Medulla oblongata (tissue), 1 donor: ENCODE results near the gene CAPN12.
"Not testable (repeated sequence)": the region's sequence is repeated elsewhere in the genome, so short reads cannot be mapped to it uniquely, and the experiment has no call there.

Source experiments
- DNase-seq: peaks from one replicate; pipeline ENCODE4 v3.0.0-alpha.2; 2015; ENCODE audit errors: extremely low spot score

The CAPN12 gene

DNA sequence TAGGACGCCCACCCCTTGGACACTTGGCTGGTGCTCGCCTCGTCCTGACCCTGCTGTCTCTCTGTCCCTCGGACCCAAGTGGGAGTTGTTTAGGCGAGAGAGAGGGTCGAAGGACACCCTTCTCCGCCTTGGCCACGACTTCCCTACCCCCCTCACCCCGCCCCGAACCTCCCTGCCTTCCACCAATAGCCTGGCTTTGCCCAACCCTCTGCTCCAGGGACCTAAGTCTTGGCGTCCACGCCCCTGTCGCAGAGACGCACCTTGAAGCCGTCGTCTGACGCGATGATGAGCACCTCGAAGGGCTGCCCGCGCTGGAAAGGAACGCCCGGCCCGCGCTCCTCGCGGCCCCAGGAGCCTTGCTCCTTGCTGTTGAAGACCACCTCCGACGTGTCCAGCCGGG, 27.3 kb upstream of the CAPN12 start:
- DNase-seq = not testable (repeated sequence)

DNA sequence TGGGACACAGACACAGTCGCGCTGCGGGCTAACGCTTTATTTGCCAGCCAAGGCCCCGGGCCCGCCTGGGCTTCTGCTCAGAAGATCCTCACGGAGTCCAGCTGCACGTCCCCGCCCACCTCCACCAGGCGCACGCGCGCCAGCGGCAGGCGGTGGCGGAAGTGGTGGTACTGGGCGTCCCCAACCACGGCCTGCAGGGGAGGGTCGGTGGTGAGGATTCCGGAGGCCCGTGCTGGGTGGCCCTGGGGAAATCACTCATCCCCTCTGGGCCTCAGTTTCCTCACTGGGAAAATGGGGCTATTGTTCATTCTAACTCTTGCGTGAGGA, 26.6 kb upstream of the CAPN12 start:
- not testable (repeated sequence) for DNase-seq

DNA sequence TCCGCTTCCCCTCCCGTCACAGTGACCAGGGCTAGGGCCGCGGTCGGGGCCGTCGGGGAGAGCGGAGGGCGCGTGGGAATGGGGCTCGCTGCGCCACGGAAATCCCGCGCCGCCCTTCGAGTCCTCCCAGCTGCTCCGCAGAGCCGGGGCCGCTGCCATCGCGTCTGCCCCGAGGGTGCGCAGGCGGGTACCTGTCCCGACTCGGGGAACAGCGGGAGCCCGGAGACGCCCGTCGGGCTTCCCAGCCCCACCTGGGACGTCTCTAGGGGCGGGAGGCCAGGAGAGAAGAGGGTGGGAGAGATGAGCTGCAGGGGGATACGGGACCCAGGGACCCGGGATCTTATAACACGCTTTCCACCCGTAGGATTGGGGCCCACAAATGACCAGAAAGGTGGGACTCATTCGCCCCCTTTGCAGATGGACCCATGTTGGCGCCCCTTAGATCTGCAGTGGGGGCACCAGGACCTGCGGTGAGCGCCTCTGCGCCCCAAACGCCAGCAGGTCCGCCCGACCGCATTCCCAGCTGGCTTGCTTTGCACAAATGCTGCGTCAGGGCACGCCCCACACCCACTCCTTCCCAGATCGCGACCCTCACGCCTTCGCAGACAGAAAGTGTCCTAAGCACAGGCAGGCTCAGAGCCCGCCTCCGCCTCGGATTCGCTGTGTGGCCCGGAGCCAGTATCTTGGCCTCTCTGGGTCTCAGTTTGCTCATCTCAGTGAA, 26.1 kb upstream of the CAPN12 start:
- not testable (repeated sequence) for DNase-seq

DNA sequence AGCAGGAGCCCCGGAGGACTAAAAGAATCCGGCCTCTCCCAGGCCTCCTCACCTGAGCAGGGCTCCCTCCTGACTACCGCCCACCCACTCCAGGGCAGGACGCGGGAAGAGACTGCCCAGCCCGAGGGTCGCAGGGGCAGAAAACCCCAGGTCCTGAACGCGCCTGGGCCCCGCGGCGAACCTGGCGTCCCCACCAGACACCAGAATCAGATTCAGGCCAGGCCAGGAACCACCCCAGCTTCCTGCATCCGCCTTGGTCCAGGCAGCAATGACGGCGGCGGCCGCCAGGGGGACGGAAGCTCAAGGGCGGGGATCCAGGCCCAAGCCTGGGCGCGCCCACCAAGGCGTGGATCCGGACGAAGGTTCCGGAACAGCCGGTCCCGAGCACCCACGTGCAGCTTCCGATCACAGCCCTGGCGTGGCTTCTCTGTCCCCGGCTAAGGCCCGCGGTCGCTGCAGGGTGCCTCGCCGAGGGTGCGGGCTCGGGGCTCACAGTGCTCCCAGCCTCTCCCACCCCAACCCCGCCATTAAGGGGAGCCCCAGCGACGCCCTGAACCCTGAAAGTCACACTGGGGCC, 25.4 kb upstream of the CAPN12 start:
- DNase-seq = peak; percentile 76

DNA sequence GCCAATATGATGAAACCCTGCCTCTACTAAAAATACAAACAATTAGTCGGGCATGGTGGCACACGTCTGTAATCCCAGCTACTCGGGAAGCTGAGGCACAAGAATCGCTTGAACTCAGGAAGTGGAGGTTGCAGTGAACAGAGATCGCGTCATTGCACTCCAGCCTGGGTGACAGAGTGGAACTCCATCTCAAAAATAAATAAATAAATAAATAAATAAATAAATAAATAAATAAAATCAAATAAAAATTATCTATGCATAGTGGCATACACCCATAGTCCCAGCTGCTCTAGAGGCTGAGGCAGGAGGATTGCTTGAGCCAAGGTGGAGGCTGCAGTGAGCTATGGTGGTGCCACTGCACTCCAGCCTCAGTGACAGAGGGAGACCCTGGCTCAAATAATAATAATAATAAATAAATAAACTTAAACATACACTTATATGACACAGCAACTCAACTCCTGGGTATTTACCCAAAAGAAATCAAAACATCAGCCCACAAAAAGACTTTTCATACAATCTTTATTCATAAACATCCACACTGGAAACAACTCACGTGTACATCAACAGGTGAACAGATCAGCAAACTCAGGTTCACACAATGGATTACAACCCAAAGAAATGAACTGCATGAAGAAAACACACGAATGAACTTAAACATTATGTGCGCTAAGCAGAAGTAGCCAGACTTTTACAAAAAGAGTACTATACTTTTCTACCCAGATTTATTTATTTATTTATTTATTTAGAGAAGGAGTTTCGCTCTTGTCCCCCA, 22.2 kb upstream of the CAPN12 start:
- no peak for DNase-seq

DNA sequence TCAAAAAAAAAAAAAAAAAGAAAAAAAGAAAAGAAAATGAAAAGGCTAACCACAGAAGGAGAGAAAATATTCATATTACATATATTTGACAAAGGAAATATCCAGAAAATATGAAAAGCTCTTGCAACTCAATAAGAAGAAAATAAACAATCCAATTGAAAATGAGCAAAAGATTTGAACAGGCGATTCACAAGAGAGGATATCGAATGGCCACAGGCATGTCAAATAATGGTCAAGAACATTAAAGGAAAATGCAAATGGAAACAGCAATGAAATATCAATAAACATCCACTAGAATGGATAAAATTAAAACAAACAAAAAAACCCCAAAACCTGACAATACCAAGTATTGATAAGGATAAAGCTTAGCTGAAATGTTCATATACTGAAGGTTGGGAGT, 20.9 kb upstream of the CAPN12 start:
- DNase-seq = no peak

DNA sequence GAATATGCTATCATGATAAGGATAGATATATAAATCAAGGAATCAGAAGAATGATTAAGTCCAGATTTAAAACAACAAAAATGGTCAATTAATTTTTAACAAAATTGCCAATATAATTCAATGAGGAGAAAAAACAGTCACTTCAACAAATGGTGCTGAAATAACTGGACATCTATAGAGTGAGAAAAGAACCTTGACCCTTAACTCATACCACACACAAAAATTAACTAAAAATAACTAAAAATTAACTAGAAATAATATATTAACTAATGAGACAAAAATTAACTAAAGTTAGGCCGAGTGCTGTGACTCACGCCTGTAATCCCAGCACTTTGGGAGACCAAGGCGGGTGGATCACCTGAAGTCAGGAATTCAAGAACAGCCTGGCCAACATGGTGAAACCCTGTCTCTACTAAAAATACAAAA, 19.5 kb upstream of the CAPN12 start:
- no peak for DNase-seq

DNA sequence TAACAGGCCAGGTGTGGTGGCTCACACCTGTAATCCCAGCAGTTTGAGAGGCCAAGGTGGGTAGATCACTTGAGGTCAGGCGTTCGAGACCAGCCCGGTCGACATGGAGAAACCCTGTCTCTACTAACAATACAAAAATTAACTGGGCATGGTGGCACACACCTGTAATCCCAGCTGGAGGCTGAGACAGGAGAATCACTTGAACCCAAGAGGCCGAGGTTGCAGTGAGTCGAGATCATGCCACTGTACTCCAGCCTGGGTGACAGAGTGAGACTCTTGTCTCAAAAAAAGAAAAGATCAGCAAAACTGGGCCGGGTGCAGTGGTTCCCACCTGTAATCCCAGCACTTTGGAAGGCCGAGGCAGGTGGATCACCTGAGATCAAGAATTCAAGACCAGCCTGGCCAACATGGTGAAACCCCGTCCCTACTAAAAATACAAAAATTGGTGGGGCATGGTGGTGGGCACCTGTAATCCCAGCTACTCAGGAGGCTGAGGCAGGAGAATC, 17.7 kb upstream of the CAPN12 start:
- DNase-seq = not testable (repeated sequence)

DNA sequence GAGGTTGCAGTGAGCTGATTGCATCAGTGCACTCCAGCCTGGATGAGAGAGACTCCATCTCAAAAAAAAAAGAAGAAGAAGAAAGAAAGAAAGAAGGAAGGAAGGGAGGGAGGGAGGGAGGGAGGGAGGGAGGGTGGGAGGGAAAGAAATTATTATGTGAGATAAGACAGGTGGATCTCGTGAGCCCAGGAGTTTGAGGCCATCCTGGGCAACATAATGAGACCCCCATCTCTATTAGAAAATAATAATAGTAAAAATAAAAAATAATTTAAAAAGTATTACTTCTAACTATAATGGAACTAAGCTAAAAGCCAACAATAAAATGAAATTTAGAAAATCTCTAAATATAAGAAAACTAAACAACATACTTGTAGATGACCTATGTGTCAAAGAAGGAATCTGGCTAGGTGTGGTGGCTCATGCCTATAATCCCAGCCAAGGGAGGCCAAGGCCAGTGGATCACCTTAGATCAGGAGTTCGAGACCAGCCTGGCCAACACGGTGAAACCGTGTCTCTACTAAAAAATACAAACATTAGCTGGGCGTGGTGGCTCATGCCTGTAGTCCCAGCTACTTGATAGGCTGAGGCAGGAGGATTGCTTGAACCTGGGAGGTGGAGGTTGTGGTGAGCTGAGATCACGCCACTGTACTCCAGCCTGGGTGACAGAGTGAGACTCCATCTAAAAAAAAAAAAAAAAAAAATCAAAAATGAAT, 16.7 kb upstream of the CAPN12 start:
- DNase-seq = not testable (repeated sequence)

DNA sequence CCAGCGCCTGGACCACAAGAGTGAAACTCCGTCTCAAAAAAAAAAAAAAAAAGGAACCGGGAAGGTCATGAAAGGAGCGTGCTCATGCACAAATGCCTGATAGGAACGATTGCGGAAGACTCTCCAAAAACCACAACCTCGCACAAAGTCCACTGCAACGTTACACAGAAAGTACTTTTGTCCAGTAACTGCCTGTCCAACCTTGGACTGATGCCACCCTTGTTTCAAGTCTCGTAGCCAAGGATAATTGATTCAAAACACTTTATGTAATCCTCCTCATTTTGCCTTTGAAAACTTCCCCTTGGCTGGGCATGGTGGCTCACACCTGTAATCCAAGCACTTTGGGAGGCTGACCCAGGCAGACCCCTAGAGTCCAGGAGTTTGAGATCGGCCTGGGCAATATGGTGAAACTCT, 15.3 kb upstream of the CAPN12 start:
- DNase-seq = peak; percentile 34

DNA sequence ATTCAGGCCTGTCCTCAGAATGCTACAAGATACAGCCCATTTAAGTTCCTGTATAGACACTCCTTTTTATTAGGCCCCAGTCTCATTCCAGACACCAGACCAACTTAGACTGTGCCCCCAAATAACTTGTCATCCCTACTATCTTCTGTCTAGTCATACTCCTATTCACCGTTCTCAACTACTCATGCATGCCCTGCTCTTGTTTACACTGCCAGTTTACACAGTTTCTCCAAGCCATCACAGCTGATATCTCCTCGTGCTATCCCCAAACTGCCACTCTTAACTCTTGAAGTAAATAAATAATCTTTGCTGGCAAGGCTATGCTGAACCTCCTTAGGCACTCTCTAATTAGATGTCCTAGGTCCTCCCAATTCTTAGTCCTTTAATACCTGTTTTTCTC, 9.9 kb upstream of the CAPN12 start:
- DNase-seq = not testable (repeated sequence)

DNA sequence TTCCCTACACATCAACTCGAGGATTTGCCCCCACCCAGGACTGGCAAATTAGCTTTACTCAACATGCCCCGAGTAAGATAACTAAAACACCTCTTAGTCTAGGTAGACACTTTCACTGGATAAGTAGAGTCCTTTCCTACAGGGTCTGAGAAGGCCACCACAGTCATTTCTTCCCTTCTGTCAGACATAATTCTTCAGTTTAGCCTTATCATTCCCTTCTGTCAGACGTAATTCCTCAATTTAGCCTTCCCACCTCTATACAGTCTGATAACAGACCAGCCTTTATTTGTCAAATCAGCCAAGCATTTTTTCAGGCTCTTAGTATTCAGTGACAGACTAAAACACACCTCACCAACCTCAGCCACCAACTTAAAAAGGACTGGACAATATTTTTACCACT, 9.5 kb upstream of the CAPN12 start:
- DNase-seq = not testable (repeated sequence)

DNA sequence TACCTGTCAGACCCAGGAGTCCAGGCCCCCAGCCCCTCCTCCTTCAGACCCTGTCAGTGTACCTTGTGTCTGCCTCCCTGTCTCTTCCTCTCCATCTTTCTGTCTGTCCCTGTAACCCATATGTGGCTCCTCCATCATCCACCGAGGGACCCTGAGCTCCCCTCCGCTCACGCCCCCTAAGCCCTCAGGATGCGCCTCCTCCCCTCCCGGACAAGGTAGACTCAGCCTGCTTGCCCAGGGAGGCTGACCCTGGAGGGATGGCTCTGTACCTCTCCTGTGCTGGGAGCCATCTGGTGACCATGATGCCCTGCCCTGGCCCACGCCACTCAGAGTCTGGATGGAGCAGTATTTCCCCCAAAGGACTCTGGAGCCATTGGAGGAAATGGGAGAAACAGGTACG, 1.0 kb upstream of the CAPN12 start:
- no peak for DNase-seq

DNA sequence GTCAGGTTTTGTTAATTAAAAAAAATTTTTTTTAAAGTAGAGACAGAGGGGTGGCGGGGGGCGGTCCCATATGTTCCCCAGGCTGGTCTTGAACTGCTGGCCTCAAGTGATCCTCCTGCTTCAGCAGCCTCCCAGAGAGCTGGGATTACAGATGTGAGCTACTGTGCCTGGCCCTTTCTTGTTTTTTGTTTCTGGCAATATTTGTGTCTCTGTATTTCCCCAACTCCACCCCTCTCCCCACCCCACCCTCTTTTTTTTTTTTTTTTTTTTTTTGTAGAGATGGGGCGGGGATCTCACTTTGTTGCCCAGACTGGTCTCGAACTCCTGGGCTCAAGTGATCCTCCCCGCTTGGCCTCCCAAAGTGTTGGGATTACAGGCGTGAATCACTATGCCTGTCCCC, 600 bp upstream of the CAPN12 start:
- no peak for DNase-seq

DNA sequence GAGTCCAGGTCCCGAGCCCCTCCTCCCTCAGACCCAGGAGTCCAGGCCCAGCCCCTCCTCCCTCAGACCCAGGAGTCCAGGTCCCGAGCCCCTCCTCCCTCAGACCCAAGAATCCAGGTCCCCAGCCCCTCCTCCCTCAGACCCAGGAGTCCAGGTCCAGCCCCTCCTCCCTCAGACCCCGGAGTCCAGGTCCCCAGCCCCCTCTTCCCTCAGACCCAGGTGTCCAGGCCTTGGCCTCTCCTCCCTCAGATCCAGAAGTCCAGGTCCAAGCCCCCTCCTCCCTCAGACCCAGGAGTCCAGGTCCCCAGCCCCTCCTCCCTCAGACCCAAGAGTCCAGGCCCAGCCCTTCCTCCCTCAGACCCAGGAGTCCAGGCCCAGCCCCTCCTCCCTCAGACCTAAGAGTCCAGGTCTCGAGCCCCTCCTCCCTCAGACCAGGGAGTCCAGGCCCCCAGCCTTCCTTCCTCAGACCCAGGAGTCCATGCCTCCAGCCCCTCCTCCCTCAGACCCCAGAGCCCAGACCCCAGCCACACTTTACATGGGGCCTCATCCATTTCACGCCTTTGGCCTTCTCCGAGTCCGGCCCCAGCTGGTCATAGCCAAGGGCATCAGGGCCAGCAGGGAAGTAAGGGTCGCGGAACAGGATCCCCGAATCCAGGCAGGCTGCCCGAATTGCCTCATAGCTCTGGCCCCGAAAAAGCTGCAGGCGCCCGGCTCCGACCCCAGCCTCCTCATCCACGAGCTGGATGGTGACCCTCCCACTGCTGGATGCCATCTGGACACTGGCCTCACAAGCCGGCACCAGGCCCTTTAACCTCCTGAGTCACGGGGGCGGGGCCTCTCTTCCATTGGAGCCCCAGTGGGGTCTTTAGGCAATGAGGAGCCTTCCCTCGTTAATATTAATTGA, 628 bp downstream of the CAPN12 start:
- DNase-seq = no peak

DNA sequence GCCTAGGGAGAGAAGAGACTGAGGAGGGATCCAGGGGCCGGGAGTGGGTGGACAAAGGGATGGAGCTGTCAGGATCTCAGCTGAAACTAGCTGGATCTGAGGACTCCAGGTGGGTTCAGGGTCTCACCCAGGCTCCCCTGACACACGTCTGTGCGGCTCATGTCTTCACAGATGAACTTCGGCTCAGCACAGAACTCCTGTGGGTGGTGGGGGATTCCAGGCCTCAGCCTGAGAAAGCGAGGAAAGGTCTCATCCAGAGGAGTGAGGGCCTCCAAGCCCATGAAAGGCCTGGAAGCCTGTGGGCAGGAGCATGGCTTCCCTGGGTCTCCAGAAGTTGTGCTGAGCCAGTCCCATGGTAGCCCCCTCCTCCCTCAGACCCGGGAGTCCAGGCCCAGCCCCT, 1.4 kb downstream of the CAPN12 start:
- no peak for DNase-seq

DNA sequence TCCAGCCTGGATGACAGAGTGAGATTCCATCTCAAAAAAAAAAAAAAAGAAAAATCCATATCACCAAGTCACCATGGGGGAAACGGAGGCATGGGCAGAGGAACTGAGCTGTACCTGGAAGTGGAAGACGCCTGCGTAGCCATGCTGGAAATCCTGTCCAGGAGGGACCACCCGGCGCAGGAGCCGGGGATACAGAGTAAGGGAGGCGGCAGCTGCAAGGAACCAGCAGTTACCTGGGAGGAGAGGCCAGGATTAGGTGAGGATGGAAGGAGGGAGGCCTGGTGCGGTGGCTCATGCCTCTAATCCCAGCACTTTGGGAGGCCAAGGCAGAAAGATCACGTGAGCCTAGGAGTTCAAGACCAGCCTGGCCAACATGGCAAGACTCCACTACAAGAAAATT, 2.0 kb downstream of the CAPN12 start:
- DNase-seq = no peak

DNA sequence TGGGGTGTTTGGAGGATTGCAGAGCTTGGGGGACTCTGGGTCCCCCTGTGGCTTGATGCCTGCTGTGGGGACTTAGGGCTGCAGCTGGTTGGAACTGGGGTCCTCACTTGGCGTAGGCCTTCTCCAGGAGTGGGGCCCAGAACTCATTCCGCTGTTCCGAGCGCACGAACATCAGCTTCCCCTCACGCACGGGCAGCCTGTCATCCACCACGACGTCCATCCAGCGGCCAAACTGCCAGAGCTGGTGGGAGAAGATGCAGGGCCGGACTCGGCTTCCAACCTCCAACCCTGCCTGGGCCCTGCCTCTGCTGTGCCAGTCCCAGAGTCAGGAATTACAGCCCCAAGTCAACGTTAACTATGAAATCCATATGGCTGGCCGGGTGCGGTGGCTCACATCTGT, 2.6 kb downstream of the CAPN12 start:
- no peak for DNase-seq

DNA sequence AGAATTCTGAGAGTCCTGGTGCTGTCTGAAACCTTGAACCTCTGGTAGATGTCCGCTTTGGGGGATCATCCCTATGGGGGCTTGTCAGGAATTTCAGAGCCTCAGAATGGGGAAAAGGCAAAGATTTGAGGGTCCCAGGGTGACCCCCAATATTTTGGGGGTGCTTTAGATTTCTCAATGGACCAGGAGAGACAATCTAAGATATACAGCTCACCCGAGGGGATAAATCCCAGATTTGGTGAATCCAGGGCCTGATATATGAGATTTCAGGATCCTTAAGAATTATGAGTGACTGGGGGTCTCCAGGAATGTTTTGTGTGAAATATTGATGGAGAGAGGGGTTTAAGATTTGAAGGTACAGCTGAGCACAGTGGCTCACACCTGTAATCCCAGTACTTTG, 3.3 kb downstream of the CAPN12 start:
- no peak for DNase-seq

DNA sequence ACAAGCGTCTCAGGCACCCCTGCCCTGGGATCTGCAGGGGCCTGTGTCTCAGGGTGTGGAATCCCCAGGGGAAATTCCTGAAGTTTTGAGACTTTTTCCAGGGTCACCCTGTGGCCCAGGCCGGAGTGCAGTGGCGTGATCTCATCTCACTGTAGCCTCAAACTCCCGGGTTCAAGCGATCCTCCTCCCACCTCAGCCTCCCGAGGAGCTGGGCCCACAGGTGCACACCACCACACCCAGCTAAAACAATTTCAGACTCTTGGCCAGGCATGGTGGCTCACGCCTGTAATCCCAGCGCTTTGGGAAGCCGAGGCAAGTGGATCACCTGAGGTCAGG, 4.0 kb downstream of the CAPN12 start:
- DNase-seq = no peak
